HG02588 (cell line): ENCODE measurements around the gene NPTXR.

Source experiments
- ATAC-seq: cut with Tn5 transposase; IDR thresholded peaks from one replicate; pipeline ENCODE4 v1.9.1; 2021; ENCODE audit warnings: mild to moderate bottlenecking, moderate library complexity; ENCODE audit not compliant: unreplicated experiment

The NPTXR gene

DNA sequence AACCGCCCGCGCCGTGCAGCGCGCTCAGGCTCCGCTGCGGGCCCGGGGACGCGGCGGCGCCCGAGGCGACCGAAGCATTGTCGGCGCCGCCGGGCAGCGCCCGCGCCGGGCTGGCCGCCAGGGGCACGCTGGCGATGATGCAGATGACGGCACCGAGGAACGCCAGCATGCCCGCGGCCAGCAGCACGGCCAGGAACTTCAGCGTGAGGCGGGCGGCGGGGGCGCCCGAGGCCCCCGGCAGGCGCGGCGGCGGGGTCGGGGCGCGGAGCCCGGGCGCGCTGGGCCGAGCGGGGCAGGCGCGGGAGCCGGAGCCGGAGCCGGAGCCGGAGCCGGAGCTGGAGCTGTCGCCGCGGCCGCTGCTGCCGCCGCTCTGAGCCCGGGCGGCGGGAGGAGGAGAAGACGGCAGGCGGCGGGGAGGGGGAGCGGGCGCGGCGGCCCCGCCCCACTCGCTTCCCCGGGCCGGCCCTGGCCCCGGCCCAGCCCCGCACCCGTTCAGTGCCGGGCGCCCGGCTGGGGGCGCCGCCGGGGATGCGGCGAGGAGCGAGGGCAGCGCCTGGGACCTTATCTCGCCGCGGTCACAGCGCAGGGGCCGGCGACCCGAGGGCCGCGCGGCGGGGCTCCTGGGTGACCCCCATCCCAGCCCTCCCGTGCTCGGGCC lies at the start of gene NPTXR:
Gene NPTXR, minus strand, starts transcription at position 372 of the 658 bp plus-strand sequence.
- ATAC-seq: no peak

DNA sequence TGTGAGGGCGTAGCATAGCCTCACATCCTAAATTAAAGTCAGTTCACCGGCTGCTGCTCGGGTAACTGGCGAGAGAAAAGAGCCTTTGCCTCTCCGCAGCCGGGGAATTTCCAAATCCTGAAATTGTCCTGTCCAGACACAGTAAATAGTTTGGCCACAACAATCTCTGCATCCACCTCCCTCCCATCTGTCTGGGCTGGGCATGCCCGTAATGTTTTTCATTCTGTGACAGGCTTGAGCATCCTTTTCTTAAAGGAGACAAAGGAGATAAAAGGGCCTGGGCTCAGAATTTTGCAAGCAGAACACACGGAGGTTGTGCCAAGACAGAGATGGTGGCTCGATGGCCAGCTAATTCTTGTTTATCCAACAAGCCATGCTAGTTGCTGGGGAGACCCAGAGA lies 47.4 kb upstream of the NPTXR start:
- no peak for ATAC-seq

DNA sequence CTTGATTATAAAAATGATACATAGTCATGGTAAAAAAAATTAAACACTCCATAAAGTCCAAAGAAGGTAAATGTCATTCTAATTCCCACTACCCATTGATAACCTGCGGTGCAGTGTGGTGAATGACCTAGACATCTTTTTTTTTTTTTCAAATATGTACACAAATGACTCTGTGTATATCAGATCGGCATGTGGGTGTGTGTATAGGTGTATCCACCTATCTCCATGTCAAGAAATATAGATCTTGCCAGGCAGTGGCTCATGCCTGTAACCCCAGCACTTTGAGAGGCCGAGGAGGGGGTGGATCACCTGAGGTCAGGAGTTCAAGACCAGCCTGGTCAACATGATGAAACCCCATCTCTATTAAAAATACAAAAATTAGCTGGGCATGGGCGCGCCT lies 46.5 kb upstream of the NPTXR start:
- ATAC-seq: no peak

DNA sequence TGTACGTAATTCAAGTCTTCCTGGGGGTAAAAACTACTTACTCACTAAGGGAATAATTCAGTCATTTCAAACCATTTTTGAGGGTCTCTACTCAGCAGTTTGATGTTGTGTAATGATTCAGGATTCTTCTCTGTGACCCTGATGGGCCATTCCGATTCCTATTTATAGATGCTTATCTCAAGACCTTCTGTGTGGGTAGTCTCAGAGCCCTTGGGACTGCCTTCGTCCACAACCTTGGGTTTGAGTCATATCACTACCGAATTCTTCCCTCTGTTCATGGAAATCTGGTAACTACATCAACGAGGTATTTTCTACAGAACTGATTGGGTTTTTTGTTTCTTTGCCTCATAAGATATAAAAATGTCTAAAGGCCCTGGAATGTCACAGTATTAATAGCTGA lies 42.5 kb upstream of the NPTXR start:
- no peak for ATAC-seq

DNA sequence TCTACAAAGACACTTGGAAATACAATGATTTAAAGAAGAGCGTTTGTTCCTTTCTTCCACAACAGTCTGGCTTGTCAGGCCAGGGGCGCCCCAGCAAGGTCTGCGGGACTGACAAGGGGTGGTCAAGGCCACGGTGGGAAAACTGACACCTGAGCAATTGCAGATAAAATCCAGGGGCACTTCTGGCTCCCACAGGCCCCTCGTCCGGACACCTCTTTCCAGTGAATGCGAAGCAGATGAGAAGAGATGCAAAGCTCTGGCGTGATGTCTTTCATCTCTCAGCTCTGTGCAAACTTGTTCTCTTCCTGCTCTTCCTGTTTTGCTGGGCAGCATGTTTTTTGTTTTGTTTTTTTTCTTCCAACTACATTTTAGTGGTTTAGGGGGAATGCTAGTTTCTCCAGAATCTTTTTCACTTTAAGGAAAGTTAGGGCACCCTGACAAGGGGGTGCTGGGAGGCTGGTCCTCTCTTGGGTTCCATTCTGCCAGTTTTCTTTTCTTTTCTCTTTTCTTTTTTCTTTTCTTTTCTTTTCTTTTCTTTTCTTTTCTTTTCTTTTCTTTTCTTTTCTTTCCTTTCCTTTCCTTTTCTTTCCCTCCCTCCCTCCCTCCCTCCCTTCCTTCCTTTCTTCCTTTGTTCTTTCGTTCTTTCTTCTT lies 39.3 kb upstream of the NPTXR start:
- ATAC-seq: no peak

DNA sequence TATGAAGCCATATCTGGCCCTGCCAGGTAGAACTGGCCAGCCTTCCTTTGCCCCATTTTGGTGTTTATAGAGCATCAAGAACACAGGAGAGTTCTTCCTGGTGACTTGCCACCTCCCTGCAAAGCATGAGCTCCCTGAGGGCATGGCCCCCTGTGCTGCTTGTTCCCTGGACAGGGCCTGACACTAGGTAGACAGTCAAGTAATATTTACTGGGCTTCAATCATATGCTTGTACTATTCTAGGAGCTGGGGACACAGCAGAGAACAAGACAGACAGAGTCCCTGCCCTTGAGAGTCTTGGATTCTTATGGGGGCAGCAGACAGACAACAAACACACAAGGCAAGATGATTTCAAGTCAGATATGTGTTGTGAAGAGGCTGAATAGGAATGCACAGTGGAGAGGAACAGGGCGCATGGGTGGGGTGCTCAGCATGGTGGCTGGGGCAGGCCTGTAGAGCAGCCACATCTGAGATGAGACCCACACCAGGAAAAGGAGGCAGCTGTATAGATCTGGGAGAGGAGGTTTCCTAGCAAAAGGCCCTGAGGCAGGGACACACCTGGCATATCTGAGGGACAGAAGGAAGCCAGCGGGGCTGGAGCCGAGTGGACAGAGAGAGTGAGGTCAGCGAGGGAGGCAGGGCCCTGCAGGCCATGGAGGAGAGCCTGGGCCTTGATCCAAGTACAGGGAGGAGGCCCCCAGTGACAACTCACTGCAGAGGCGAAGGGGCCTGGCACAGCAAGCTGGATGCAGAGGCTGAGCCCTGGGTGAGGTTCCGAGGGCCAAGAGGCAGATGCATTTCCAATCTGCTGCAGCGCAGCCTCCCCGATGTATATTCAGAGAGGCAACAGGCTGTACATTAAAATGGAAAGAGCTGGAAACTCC lies 38.4 kb upstream of the NPTXR start:
- ATAC-seq: no peak

DNA sequence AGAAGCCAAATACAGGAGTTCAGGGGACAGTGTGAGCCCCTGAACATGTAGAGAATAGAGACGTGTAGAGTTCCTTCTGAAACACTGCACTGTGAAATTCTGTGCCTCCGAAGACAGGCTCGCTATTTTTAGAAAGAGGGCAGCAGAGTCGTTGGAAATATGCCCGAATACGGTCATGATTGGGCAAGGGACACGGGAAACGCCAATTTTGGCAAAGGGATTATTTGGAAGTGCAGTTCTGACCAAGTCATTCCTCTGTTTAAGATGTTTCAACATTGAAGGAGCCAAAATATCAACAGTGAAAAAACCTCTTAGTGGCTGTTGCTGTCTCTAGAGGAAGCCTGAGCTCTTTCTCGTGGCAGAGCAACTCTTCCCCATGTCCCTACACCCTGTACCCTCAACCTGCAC lies 37.6 kb upstream of the NPTXR start:
- no peak for ATAC-seq

DNA sequence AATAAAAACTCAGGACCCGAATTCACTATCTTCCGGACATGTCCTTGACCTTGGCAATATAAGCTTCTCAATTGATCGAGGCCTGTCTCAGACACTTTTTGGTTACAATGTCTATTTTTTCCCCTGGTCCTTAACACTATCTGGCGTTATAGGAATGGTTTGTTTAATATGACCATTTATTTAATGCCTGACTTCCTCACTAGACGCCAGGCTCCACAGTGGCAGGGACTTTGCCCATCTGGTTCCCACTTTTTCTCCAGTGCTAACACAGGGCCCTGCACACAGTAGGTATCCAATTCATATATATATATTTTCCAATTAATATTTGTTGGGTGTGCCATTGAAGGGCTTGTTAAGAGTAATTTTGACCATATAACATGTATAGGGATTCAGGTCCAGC lies 36.1 kb upstream of the NPTXR start:
- ATAC-seq: no peak

DNA sequence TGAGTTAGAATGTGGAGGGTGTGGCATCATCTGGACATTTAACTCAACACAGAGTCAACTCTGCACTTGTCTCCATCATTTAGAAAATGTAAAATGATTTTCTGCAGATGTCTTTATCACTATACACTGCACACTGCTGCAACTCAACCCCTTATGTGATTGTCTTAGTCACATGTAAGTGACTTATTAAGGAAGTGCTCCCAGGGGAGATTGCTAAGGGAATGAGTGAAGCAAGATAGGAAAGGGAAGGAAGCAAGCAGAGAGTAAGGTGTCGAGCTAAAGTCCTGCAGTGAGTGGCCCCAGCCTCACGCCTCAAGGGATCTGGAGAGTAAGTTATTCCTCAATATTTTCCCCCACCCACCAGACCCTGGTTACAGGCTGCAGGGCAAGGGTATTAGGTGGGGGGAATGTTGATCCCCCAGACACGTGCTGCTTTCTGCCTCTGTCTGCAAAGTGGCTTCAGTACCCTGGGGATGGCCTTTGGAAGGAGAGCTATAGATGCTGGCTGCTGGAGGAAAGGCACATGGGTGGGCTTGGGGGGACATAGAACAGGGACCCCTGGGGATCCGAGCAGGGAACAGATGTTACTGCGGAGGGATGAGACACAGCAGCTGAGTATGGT lies 35.4 kb upstream of the NPTXR start:
- no peak for ATAC-seq

DNA sequence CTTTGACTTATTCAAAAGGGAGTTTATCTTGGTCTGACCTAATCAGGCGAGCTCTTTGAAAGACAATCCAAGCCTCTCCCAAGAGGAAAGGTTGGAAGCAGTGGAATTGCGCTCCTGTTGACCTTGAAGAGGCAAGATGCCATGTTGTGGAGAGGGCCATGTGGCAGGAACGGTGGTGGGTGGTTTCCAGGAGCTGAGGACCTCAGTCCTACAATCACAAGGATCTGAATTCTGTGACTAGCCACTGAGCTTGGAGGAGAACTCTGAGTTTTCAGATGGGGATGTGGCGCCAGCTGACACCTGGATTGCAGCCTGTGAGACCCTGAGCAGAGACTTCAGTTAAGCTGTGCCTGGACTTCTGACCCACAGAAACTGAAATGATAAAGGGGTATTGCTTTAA lies 34.2 kb upstream of the NPTXR start:
- no peak for ATAC-seq

DNA sequence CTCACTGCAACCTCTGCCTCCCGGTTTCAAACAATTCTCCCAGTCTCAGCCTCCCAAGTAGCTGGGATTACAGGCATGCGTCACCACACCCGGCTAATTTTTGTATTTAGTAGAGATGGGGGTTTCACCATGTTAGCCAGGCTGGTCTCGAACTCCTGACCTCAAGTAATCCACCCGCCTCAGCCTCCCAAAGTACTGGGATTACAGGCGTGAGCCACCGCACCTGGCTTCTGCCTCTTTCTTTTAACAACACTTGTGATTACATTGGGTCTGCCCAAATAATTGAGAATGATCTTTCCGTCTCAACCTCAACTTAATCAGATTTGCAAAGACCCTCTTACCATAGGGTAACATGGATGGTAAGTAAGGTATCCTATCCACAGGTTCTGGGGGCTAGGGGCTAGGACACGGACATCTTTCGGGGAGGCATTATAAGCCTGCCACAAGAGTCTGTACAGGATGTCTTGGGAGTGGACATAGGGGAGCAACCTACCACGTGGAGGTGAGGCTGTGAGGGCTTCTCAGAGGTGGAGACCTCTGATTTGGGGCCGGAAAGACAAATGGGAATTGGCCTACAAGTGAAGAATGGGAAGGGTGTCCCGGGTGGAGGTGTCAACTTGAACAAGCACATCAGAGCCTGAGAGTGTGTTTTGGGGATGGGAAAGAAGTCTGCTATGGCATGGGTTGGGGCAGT lies 30.8 kb upstream of the NPTXR start:
- no peak for ATAC-seq

DNA sequence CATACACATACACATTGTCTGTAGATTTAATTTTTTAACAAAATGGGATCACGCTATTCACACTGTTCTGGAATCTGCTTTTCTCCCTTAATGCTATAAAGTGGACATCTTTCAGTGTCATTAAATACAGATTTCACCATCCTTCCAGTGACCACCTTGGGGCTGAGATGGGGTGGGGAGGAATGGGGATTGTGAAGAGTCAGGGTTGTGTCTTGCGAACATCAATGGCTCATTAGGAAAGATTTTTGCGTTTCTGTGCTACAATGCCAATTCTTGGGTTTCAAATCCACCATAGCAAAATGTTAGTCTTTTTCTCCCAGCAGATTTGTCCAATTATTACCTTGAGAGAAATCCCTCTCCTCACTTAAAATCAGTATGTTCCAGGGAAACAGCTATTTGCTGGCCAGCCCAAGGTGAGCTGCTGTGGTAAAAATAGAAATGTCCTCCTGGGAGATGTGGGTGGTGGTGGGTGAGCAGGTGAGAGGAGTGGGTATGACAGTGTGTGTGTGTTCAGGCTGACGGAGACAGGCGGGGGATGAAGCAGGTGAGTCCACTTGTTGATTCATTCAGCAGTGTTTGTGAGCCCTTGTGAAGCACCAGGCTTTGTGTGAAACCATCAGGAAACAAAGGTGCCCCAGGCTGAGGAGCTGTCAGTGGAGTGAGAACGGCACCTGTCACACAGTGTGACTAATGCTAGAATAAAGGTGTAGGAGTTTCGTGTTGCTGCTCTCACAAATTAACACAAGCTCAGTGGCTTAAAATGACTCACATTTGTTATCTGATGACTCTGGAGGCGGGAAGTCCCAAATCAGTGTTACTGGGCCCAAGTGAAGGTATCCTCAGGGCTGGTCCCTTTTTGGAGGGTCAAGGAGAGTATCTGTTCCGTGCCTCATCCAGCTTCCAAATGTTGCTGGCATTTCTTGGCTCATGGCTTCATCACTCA lies 29.9 kb upstream of the NPTXR start:
- no peak for ATAC-seq

DNA sequence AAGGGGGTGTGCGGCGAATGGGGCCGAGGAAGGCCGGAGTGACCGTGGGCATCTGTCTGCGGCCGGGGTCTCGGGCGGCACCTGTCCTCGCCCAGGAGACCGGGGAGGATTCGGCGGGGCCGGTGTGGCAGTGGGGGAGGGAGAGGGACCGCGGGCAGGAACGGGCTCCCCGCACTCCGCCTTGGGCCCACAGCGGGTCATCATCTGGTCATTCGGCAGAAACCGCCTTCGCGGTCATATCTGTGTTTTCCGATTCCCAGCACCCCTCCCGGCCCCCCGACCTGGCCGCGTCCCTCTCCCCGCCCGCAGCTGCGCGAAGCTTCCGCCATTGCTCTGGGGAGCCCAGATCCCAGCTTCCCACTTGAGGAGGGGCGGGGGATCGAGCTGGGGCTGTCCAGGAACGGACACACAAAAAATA lies 29.0 kb upstream of the NPTXR start:
- no peak for ATAC-seq

DNA sequence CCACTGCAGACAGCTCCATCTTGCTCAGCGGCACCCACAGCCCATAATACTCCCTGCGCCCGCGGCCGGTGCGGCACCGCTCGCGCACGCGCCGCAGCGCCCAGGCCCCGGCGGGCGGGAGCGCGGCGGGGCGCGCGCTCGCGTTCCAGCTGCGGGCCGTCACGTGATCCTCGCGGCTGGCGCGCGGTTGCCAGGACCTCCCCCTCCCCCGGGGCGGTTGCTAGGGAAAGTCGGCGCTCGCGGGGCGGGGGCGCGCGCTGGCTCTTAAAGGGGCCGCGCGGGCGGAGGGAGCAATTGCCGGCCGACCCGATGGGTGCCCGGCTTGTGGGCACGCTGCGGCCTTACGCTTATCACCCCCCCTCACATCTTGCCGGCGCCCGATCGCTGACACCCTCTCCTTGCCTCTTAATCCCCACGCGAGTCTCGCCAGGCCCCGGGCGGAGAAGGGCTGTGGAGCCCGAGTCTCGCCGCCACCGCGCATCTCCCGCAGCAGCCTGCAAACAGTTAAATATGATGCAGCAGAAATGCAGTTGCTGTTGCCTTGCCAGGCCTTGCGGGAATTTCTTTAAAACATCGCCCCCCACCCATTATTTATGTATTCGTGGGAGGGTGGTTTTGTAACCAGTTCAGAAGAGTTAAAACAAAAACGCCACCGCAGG lies 28.5 kb upstream of the NPTXR start, which contains the start of gene CBX6:
Gene CBX6, minus strand, starts transcription at position 45 of the 659 bp plus-strand sequence. Its CDS starts 26 bp downstream, at position 19.
- peak; percentile 67 for ATAC-seq

DNA sequence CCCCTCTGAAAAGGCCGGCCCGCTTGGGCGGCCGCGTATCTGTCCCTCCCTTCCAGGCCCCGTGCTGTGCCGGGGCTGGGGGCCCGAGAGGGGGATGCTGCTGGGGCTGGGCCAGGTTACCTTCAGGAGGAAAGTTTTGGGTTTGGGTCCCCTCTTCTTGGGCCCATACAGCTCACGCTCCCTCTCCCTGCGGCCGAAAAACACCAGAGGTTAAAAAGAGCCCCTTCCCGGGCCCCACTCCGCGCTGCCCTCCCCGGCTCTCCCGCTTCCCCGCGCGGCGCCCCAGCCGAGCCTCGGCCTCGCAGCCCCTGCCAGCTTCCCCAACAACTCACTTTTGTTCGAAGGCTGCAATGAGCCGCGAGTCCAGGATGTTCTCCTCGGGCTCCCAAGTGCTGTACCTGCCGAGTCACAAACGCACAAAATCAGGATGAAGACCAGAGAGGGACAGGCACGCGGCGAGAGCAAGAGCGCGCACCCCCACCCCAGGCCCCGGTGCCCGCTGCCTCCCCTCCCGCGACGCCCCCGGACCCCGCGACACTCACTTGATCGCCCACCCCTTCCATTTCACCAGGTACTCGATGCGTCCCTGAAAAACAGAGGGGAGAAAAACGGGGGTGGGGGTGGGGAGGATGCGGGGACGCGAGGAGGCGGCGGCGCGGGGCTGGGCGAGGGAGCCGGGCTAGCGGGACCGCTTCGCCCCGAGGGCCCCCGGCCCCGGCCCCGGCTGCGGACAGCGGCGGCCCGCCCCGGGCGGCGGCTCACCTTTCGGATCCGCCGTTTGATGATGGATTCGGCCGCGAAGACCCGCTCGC lies 27.7 kb upstream of the NPTXR start:
- peak; percentile 16 for ATAC-seq

DNA sequence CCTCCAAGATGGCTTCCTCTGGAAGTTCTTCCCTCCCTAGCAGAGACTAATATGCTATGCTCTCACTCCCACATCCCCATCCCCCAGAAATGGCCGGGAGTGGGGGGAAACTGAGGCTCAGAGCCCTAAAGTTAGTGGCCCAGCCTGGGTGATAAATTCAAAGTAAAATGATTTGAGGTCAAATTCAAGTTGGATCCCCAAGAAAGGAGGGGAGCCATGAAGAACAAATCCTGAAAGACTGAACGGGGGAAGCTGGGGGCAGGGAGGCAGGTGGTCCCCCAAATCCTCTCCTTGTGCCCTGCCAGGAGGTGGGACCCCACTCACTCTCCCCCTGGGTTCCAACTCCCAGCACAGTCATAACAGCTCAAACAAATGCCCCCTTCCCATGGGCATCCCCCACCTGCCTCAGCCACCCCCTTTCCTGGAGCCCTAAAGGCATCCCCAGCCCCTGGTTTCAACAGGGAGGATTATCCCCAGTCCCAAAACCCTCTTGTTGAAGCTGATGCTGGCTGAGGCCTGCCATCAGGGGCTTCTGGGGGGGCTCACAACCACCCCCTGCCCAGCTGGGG lies 27.0 kb upstream of the NPTXR start:
- no peak for ATAC-seq

DNA sequence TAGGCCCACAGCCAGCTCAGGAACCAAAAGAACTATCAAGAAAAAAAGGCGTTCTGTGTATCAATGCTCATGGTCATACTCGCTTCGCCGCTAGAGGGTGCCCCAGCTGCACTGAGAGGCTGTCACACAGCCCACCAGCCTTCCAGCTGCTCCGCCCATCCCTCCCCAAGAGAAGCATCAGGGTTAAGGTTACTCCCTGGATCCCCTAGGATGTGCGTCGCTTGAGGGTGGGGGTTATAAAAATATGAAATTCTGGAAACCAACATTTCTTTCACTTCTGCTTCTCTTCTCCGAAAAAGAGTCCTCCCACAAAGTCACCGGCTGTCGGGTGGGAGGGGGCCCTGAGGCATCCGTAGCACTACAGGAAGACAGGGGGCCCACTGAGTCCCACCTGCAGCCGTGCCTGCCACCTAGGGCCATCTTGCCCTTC lies 26.5 kb upstream of the NPTXR start:
- no peak for ATAC-seq

DNA sequence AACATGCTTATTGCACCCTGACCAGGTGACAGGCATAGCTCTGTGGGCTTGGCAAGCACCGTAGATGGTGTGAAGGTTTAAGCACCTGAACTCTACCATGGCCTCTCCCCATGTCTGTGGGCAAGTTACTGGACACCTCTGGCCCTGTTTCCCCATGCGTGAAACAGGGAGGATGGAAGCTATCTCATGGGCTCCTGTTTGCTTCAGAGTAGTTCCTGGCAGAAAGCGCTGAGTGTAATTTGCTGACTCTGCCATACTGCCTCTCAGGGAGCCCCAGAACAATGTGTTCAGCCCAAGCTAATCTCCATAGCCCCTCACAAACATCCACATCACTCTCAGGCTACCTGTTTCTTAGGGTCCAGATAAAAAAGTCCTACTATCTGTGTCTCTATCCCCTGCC lies 25.8 kb upstream of the NPTXR start:
- ATAC-seq: no peak
